RWPE2 (cell line): ENCODE measurements around the gene AMBP.
"Not testable (repeated sequence)": the region's sequence is repeated elsewhere in the genome, so short reads cannot be mapped to it uniquely, and the experiment has no call there.

ENCODE experiments used
- ATAC-seq: fragments of 200-7000 bp; cut with Tn5 transposase; 3 replicates; pipeline ENCODE4 v1.9.1; 2021; ENCODE audit warnings: low read depth
- DNase-seq: peaks from one replicate; pipeline ENCODE4 v3.0.0-alpha.2; 2020; ENCODE audit warnings: low spot score
- H3K27ac ChIP-seq: fragments of 450-650 bp; 2 replicates; pipeline ENCODE4 v1.5.1; 2017; ENCODE audit warnings: mild to moderate bottlenecking; ENCODE audit not compliant: poor library complexity, severe bottlenecking
- H3K27me3 ChIP-seq: fragments of 250-450 bp; sonication (Bioruptor Pico); 2 replicates; pipeline ENCODE4 v1.5.1; 2021; ENCODE audit warnings: mild to moderate bottlenecking, moderate library complexity; ENCODE audit not compliant: insufficient read depth, poor library complexity, severe bottlenecking
- H3K36me3 ChIP-seq: fragments of 250-450 bp; sonication (Bioruptor Pico); 2 replicates; pipeline ENCODE4 v1.5.1; 2020; ENCODE audit warnings: low read depth, mild to moderate bottlenecking, moderate library complexity
- H3K4me1 ChIP-seq: fragments of 250-450 bp; sonication (Bioruptor Pico); 2 replicates; pipeline ENCODE4 v1.5.1; 2021; ENCODE audit warnings: mild to moderate bottlenecking, moderate library complexity; ENCODE audit not compliant: insufficient read depth, poor library complexity, severe bottlenecking
- H3K4me3 ChIP-seq: fragments of 250-450 bp; sonication (Bioruptor Pico); 2 replicates; pipeline ENCODE4 v1.5.1; 2021; ENCODE audit warnings: mild to moderate bottlenecking, moderate library complexity; ENCODE audit not compliant: severe bottlenecking
- H3K9me3 ChIP-seq: fragments of 250-450 bp; sonication (Bioruptor Pico); 2 replicates; pipeline ENCODE4 v1.5.1; 2021; ENCODE audit warnings: mild to moderate bottlenecking, moderate library complexity; ENCODE audit not compliant: severe bottlenecking
- TF ChIP-seq, protein P1 (sequence below): fragments of 450-650 bp; IDR thresholded peaks from one replicate; pipeline ENCODE4 v1.5.1; 2017; ENCODE audit warnings: mild to moderate bottlenecking, moderate library complexity; ENCODE audit not compliant: poor library complexity, severe bottlenecking

The AMBP gene

DNA sequence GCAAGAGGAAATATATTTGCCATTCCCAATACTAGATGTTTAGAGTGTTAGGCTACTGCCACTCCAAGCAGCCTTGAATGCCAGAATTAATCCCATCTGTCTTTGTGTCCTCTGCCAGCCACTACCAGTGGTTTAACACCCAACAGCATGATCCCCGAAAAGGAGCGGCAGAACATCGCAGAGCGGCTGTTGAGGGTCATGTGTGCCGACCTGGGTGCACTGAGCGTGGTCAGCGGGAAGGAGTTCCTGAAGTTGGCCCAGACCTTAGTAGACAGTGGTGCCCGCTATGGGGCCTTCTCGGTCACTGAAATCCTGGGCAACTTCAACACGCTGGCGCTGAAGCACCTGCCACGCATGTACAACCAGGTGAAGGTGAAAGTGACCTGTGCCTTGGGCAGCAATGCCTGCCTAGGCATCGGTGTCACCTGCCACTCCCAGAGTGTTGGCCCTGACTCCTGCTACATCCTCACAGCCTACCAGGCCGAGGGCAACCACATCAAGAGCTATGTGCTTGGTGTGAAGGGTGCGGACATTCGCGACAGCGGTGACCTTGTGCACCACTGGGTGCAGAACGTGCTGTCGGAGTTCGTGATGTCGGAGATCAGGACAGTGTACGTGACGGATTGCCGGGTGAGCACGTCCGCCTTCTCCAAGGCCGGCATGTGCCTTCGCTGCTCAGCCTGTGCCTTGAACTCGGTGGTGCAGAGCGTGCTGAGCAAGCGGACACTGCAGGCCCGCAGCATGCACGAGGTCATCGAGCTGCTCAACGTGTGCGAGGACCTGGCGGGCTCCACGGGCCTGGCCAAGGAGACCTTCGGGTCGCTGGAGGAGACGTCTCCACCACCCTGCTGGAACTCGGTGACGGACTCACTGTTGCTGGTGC is 29.3 kb downstream of the AMBP start:
- Histone ChIP-seq H3K36me3 (peaks cover 17% of the 10 kb centered on the region; the same call in 1 of the 2 replicates), H3K4me3 (no peak overlapping the region), H3K4me1 (peaks cover 3% of the 10 kb centered on the region), H3K27ac (no peak overlapping the region), H3K9me3 (no peaks in the 10 kb centered on the region), H3K27me3 (no peaks in the 10 kb centered on the region)
- ATAC-seq (no peak), DNase-seq (no peak)
- TF ChIP-seq, protein P1, sequence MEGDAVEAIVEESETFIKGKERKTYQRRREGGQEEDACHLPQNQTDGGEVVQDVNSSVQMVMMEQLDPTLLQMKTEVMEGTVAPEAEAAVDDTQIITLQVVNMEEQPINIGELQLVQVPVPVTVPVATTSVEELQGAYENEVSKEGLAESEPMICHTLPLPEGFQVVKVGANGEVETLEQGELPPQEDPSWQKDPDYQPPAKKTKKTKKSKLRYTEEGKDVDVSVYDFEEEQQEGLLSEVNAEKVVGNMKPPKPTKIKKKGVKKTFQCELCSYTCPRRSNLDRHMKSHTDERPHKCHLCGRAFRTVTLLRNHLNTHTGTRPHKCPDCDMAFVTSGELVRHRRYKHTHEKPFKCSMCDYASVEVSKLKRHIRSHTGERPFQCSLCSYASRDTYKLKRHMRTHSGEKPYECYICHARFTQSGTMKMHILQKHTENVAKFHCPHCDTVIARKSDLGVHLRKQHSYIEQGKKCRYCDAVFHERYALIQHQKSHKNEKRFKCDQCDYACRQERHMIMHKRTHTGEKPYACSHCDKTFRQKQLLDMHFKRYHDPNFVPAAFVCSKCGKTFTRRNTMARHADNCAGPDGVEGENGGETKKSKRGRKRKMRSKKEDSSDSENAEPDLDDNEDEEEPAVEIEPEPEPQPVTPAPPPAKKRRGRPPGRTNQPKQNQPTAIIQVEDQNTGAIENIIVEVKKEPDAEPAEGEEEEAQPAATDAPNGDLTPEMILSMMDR: no peak

DNA sequence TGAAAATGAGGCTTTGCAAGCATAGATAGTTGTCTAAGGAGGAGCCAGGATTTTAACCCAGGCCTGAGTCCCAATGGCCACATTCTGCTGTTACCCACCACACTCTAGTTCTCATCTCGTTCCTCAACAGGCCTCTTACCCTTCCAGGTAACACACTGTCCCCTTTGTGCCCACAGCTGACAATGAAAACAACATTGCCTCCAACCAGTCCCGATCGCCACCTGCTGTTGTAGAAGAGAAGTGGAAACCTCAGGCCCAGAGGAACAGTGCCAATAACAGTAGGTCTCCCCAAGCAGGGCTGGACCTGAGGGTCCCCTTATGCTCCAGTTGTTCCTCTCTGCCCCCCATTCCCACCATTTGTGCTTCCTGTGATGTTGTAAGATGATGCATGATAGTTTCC is 30.4 kb downstream of the AMBP start:
- peaks cover 17% of the 10 kb centered on the region; the same call in 1 of the 2 replicates for H3K36me3 ChIP-seq
- H3K27me3 ChIP-seq: no peaks in the 10 kb centered on the region
- no peaks in the 10 kb centered on the region for H3K9me3 ChIP-seq
- H3K4me1 ChIP-seq: peaks cover 3% of the 10 kb centered on the region
- TF ChIP-seq, protein P1: no peak
- no peak for DNase-seq
- ATAC-seq: peak; percentile 29; the same call in 1 of the 3 replicates
- H3K27ac ChIP-seq: no peak overlapping the region
- H3K4me3 ChIP-seq: no peak overlapping the region

DNA sequence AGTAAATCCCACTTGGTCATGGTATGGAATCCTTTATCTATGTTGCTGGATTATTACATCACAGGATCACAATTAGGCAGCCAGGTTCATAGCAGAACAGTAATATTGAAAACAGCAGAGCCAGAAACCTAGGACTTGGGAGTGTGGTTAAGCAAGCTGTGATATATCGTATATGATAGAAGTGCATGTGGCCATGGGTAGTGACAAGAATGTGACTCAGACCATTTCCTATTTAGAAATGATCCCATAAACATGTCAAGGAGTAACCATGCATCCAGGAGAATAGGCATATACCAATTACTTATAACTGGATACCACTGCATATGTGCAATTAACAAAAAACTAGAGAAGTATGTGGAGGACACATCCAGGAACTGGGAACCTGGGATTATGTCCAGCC is 31.2 kb downstream of the AMBP start:
- Histone ChIP-seq H3K27me3 (no peaks in the 10 kb centered on the region), H3K4me1 (peaks cover 3% of the 10 kb centered on the region), H3K36me3 (peaks cover 17% of the 10 kb centered on the region; the same call in 1 of the 2 replicates), H3K9me3 (no peaks in the 10 kb centered on the region), H3K27ac (no peak overlapping the region), H3K4me3 (no peak overlapping the region)
- no peak for DNase-seq
- TF ChIP-seq, protein P1: no peak
- ATAC-seq: no peak

GRCh38 chr9:114046237-114046755 is 31.8 kb downstream of the AMBP start:
- no peaks in the 10 kb centered on the region for H3K27me3 ChIP-seq
- no peak overlapping the region for H3K27ac ChIP-seq
- ATAC-seq (no peak), DNase-seq (no peak)
- H3K9me3 ChIP-seq: no peaks in the 10 kb centered on the region
- H3K4me1 ChIP-seq: peaks cover 3% of the 10 kb centered on the region
- TF ChIP-seq, protein P1: no peak
- peaks cover 17% of the 10 kb centered on the region; the same call in 1 of the 2 replicates for H3K36me3 ChIP-seq
- no peak overlapping the region for H3K4me3 ChIP-seq

DNA sequence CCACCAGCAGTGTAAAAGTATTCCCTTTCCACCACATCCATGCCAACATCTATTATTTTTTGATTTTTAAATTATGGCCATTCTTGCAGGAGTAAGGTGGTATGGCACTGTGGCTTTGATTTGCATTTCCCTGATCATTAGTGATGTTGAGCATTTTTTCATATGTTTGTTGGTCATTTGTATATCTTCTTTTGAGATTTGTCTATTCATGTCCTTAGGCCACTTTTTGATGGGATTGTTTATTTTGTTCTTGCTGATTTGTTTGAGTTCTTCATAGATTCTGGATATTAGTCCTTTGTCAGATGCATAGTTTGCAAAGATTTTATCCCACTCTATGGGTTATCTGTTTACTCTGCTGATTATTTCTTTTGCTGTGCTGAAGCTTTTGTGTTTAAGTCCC is 34.4 kb downstream of the AMBP start:
- ATAC-seq, H3K4me3 ChIP-seq, DNase-seq, H3K9me3 ChIP-seq, H3K27me3 ChIP-seq, H3K27ac ChIP-seq, H3K4me1 ChIP-seq: not testable (repeated sequence)
- H3K36me3 ChIP-seq: peaks cover 12% of the 10 kb centered on the region; the same call in 1 of the 2 replicates
